BE2C (cell line): ENCODE data around the gene SLC25A5.
"Not testable (repeated sequence)": the region's sequence is repeated elsewhere in the genome, so short reads cannot be mapped to it uniquely, and the experiment has no call there.

Experiments used
- DNase-seq: peaks from one replicate; pipeline ENCODE4 v3.0.0-alpha.2; 2020
- H3K27me3 ChIP-seq: fragments of 250-450 bp; sonication (Bioruptor Pico); 2 replicates; pipeline ENCODE4 v1.5.1; 2020; ENCODE audit warnings: mild to moderate bottlenecking
- H3K36me3 ChIP-seq: fragments of 250-450 bp; sonication (Bioruptor Pico); 2 replicates; pipeline ENCODE4 v1.5.1; 2020; ENCODE audit warnings: mild to moderate bottlenecking
- H3K4me1 ChIP-seq: fragments of 250-450 bp; sonication (Bioruptor Pico); 2 replicates; pipeline ENCODE4 v1.5.1; 2020
- H3K4me3 ChIP-seq: 2 replicates; pipeline ENCODE4 v1.5.1; 2011; ENCODE audit warnings: low read depth, low read length
- H3K9me3 ChIP-seq: fragments of 250-450 bp; sonication (Bioruptor Pico); 2 replicates; pipeline ENCODE4 v1.5.1; 2020
- TF ChIP-seq, protein P1 (sequence below): IDR thresholded peaks from 2 replicates; pipeline ENCODE4 v1.5.1; 2012; ENCODE audit warnings: mild to moderate bottlenecking, low read depth, low read length

SLC25A5 gene

DNA sequence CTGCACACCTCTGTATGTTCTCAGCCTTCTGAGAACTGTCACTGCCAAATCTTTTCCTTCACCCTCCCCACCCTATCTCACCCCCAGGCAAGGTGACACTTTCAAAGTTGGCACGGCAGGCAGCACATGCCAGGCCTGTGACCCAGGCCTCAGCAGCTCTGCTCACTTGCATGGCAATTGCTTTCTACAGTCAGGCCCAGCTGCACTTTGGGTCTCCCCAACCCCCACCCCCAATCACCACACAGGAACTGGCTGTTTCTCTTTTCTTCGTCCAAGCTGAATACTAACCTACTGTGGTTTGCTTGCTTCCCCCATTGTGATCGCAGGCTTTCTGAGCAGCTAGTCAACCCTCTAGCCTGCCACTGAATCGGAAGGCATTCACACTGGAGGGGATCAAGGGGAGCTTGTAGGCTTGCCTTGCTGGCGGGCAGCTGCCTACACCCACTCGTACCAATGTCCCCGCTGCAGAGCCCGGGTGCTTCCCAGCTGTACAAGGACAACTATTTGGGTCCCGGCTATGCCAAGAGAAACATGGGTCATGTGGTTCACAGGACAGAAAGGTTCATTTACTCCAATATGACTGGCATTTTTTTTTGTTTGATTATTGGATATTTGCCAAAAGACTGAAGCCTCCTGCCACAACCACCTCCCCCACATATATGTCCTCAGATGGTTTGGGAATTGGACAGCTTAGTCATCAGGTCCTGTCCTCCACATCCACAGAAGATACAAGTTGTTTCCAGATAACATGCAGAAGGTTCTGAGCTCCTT, 41.0 kb upstream of the SLC25A5 start:
- no peaks in the 10 kb centered on the region for H3K9me3 ChIP-seq
- TF ChIP-seq, protein P1, sequence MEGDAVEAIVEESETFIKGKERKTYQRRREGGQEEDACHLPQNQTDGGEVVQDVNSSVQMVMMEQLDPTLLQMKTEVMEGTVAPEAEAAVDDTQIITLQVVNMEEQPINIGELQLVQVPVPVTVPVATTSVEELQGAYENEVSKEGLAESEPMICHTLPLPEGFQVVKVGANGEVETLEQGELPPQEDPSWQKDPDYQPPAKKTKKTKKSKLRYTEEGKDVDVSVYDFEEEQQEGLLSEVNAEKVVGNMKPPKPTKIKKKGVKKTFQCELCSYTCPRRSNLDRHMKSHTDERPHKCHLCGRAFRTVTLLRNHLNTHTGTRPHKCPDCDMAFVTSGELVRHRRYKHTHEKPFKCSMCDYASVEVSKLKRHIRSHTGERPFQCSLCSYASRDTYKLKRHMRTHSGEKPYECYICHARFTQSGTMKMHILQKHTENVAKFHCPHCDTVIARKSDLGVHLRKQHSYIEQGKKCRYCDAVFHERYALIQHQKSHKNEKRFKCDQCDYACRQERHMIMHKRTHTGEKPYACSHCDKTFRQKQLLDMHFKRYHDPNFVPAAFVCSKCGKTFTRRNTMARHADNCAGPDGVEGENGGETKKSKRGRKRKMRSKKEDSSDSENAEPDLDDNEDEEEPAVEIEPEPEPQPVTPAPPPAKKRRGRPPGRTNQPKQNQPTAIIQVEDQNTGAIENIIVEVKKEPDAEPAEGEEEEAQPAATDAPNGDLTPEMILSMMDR: no peak
- H3K4me1 ChIP-seq: no peaks in the 10 kb centered on the region
- H3K4me3 ChIP-seq: no peak overlapping the region
- H3K27me3 ChIP-seq: no peaks in the 10 kb centered on the region
- DNase-seq: no peak
- no peaks in the 10 kb centered on the region for H3K36me3 ChIP-seq

DNA sequence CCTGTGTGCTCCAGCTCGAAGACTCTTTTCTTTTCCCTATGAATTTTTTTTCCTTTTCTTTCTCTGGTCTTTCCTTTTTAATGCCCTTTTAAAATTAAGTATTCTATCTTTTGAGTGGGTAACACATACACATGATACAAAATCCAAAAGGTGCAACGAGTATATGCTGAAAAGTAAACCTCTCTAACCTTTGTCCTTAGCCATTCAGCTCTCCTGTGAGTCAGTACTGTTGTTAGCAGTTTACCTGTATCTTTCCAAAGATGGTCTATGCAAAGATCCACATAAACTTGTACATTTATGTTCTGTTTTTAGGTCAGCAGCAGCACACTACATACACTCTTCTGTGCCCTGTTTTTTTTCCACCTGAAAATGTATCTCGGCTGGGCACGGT, 40.5 kb upstream of the SLC25A5 start:
- Histone ChIP-seq H3K36me3 (no peaks in the 10 kb centered on the region), H3K27me3 (no peaks in the 10 kb centered on the region), H3K4me1 (no peaks in the 10 kb centered on the region), H3K9me3 (no peaks in the 10 kb centered on the region), H3K4me3 (no peak overlapping the region)
- TF ChIP-seq, protein P1: no peak
- no peak for DNase-seq

DNA sequence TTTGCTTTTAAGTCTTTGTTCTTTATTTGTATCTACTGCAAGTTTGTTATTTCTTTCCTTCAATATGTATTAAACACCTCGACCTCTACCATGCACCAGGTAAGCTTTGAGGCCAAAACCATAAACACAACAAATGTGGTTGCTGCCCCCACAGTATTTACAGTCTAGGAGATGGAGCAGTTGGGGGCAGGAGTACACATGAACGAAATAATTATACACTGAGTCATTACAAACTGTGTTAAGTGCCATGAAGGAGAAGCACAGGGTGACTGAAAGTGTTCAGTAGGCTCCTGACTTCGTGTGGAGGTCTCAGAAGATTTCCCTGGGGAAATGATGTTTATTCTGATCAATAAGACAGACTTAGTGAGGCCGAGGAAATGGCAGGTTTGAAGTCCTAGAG, 38.8 kb upstream of the SLC25A5 start:
- no peak overlapping the region for H3K4me3 ChIP-seq
- H3K36me3 ChIP-seq: no peaks in the 10 kb centered on the region
- DNase-seq: no peak
- no peaks in the 10 kb centered on the region for H3K4me1 ChIP-seq
- TF ChIP-seq, protein P1: no peak
- H3K9me3 ChIP-seq: no peaks in the 10 kb centered on the region
- no peaks in the 10 kb centered on the region for H3K27me3 ChIP-seq

DNA sequence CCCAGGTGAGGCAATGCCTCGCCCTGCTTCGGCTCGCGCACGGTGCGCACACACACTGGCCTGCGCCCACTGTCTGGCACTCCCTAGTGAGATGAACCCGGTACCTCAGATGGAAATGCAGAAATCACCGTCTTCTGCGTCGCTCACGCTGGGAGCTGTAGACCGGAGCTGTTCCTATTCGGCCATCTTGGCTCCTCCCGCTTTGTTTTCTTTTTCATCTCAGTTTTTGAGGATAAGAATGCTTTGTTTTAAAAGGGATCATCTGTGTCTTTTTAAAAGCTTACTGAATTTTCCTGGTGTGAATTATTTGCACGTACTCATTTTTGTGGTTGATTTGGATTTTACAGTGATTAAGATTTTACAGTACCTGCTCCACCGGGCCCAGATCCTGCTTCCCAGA, 26.9 kb upstream of the SLC25A5 start:
- H3K4me3 ChIP-seq, H3K27me3 ChIP-seq, H3K36me3 ChIP-seq, DNase-seq, H3K4me1 ChIP-seq, H3K9me3 ChIP-seq: not testable (repeated sequence)

DNA sequence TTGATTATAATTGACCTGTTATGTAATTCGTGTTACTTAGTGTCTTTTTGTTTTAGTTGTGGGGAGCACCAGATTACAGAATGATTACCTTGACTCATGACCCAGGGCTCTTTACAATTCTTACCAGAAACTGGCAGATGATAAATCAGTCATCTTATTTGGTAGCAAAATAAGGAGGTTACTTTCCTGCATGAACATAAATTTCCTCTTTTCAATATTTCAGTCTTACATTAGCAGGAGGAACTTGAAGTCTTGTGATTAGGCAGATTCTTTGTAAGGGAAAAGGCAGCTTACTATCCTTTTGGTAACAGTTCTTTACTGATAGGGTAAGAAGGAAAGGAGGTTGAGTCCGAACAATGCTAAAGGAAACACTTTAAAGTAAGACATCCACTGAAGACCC, 26.0 kb upstream of the SLC25A5 start:
- DNase-seq: no peak
- Histone ChIP-seq H3K4me1 (no peaks in the 10 kb centered on the region), H3K9me3 (no peaks in the 10 kb centered on the region), H3K4me3 (no peak overlapping the region), H3K36me3 (no peaks in the 10 kb centered on the region), H3K27me3 (no peaks in the 10 kb centered on the region)
- TF ChIP-seq, protein P1: no peak

DNA sequence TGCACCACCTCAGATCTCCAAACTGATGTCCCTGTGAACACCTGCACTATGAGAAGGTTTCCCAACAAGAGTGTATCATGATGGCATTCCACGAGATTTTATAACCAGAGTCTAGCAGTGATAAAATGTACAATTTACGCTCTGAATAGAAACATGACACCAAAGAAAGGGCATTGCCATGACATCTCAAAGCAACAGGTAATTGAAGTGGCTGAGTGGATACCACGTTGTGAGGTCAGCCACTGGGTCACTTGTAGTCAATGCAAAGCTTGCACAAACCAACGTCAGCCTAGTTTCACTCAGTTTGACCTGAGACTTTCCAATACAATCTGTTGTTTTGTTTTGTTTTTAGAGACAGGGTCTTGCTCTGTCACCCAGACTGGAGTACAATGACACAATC, 15.0 kb upstream of the SLC25A5 start:
- no peaks in the 10 kb centered on the region for H3K4me1 ChIP-seq
- no peak overlapping the region for H3K4me3 ChIP-seq
- TF ChIP-seq, protein P1: no peak
- no peaks in the 10 kb centered on the region for H3K9me3 ChIP-seq
- H3K36me3 ChIP-seq: no peaks in the 10 kb centered on the region
- no peak for DNase-seq
- no peaks in the 10 kb centered on the region for H3K27me3 ChIP-seq
